ENCODE data around the gene RPS18.
"Not testable (repeated sequence)": the region's sequence is repeated elsewhere in the genome, so short reads cannot be mapped to it uniquely, and the experiment has no call there.

RPS18 gene

GRCh38 chr6:33259032-33259431 lies 12.8 kb upstream of the RPS18 start:
- Histone ChIP-seq H4K20me1 (ENCODE audit: control insufficient read depth, insufficient read depth, low read depth, low read length) (no peaks in the 10 kb centered on the region), H3K9me2 (replicated peaks; ENCODE audit: control insufficient read depth, low read length) (no peaks in the 10 kb centered on the region), H3K36me3 (ENCODE audit: control insufficient read depth, low read length) (peaks cover 43% of the 10 kb centered on the region), H3K79me2 (ENCODE audit: control insufficient read depth, low read length) (no peaks in the 10 kb centered on the region), H3K4me1 (ENCODE audit: control insufficient read depth, low read length) (no peaks in the 10 kb centered on the region), H3K4me2 (ENCODE audit: low read length) (no peak overlapping the region), H3F3A (ENCODE audit: control insufficient read depth, insufficient read depth) (no peaks in the 10 kb centered on the region), H3K4me3 (ENCODE audit: low read length) (no peak overlapping the region), H3K9me3 (ENCODE audit: control insufficient read depth, insufficient read depth, low read length) (no peaks in the 10 kb centered on the region), H3K27ac (ENCODE audit: low read depth, low read length) (no peak overlapping the region), H3K27me3 (ENCODE audit: control insufficient read depth, low read length) (no peaks in the 10 kb centered on the region)
- TF ChIP-seq CTCF (IDR thresholded peaks at IDR 0.05; ENCODE audit: low read depth, low read length, poor library complexity, severe bottlenecking) (no peak), EZH2phosphoT487 (IDR thresholded peaks at IDR 0.05; ENCODE audit: borderline replicate concordance, low read length) (no peak)

GRCh38 chr6:33262490-33262889 lies 9.4 kb upstream of the RPS18 start:
- peaks cover 71% of the 10 kb centered on the region for H3K36me3 ChIP-seq (ENCODE audit: control insufficient read depth, low read length)
- not testable (repeated sequence) for H3K9me3 ChIP-seq (ENCODE audit: control insufficient read depth, insufficient read depth, low read length)

GRCh38 chr6:33264015-33264414 lies 7.9 kb upstream of the RPS18 start:
- H3K4me2 ChIP-seq (ENCODE audit: low read length) = no peak overlapping the region
- no peaks in the 10 kb centered on the region for H3K4me1 ChIP-seq (ENCODE audit: control insufficient read depth, low read length)
- no peaks in the 10 kb centered on the region for H3K79me2 ChIP-seq (ENCODE audit: control insufficient read depth, low read length)
- TF ChIP-seq CTCF (IDR thresholded peaks at IDR 0.05; ENCODE audit: low read depth, low read length, poor library complexity, severe bottlenecking) (no peak), EZH2phosphoT487 (IDR thresholded peaks at IDR 0.05; ENCODE audit: borderline replicate concordance, low read length) (no peak)
- peaks cover 81% of the 10 kb centered on the region for H3K36me3 ChIP-seq (ENCODE audit: control insufficient read depth, low read length)
- H3K9me2 ChIP-seq (replicated peaks; ENCODE audit: control insufficient read depth, low read length) = no peaks in the 10 kb centered on the region
- H3K27ac ChIP-seq (ENCODE audit: low read depth, low read length) = no peak overlapping the region
- no peaks in the 10 kb centered on the region for H3K27me3 ChIP-seq (ENCODE audit: control insufficient read depth, low read length)
- H3F3A ChIP-seq (ENCODE audit: control insufficient read depth, insufficient read depth) = no peaks in the 10 kb centered on the region
- no peaks in the 10 kb centered on the region for H3K9me3 ChIP-seq (ENCODE audit: control insufficient read depth, insufficient read depth, low read length)
- no peaks in the 10 kb centered on the region for H4K20me1 ChIP-seq (ENCODE audit: control insufficient read depth, insufficient read depth, low read depth, low read length)
- H3K4me3 ChIP-seq (ENCODE audit: low read length) = no peak overlapping the region

More at GRCh38 chr6:33262490-33262889, 9.4 kb upstream of the RPS18 start:
- not testable (repeated sequence) for H3K4me1 ChIP-seq (ENCODE audit: control insufficient read depth, low read length); H3K27ac ChIP-seq (ENCODE audit: low read depth, low read length); H3K79me2 ChIP-seq (ENCODE audit: control insufficient read depth, low read length); H3F3A ChIP-seq (ENCODE audit: control insufficient read depth, insufficient read depth); H3K9me2 ChIP-seq (replicated peaks; ENCODE audit: control insufficient read depth, low read length); H3K4me3 ChIP-seq (ENCODE audit: low read length); H3K4me2 ChIP-seq (ENCODE audit: low read length); H3K27me3 ChIP-seq (ENCODE audit: control insufficient read depth, low read length); H4K20me1 ChIP-seq (ENCODE audit: control insufficient read depth, insufficient read depth, low read depth, low read length)

- no peaks in the 10 kb centered on the region for H3K9me3 ChIP-seq (ENCODE audit: control insufficient read depth, insufficient read depth, low read length)
- TF ChIP-seq CTCF (IDR thresholded peaks at IDR 0.05; ENCODE audit: low read depth, low read length, poor library complexity, severe bottlenecking) = peak; percentile 36
- no peak for TF ChIP-seq EZH2phosphoT487 (IDR thresholded peaks at IDR 0.05; ENCODE audit: borderline replicate concordance, low read length)
Measured at GRCh38 chr6:33271117-33271467, 783 bp upstream of the RPS18 start.

More at GRCh38 chr6:33271117-33271467, 783 bp upstream of the RPS18 start:
- Histone ChIP-seq H3K36me3 (ENCODE audit: control insufficient read depth, low read length) (peaks cover 86% of the 10 kb centered on the region), H3K27me3 (ENCODE audit: control insufficient read depth, low read length) (no peaks in the 10 kb centered on the region), H3K4me3 (ENCODE audit: low read length) (peak overlapping the region; percentile 93), H3K4me1 (ENCODE audit: control insufficient read depth, low read length) (peaks cover 37% of the 10 kb centered on the region), H3K27ac (ENCODE audit: low read depth, low read length) (peak overlapping the region; percentile 80), H4K20me1 (ENCODE audit: control insufficient read depth, insufficient read depth, low read depth, low read length) (peaks cover 25% of the 10 kb centered on the region), H3K9me2 (replicated peaks; ENCODE audit: control insufficient read depth, low read length) (no peaks in the 10 kb centered on the region), H3F3A (ENCODE audit: control insufficient read depth, insufficient read depth) (peaks cover 42% of the 10 kb centered on the region), H3K79me2 (ENCODE audit: control insufficient read depth, low read length) (peaks cover 67% of the 10 kb centered on the region), H3K4me2 (ENCODE audit: low read length) (peak overlapping the region; percentile 69)

Measured in DOHH2 (cell line).